SK-N-SH (cell line): ENCODE data around the gene STIM2. TPM values are rescaled to one million over a fixed set of nuclear protein-coding genes. Genes with fewer than 3 reads are reported as not detected.

Source experiments
- CTCF ChIA-PET: fragments of 300-600, 350-600 bp; formaldehyde crosslinking; extraction: SDS; loops from one replicate; lab custom pipeline; 2021; lab: Yijun Ruan, JAX
- POLR2A ChIA-PET: fragments of 350-600 bp; sonication (Branson Sonifier 250); formaldehyde crosslinking; extraction: SDS; loops from one replicate; lab custom pipeline; 2020; ENCODE audit warnings: antibody characterized with exemption, inconsistent platforms; lab: Yijun Ruan, JAX
- DNase-seq: peaks from one replicate; pipeline ENCODE4 v3.0.0; 2012
- H2AFZ ChIP-seq: fragments of 200-600 bp; sonication (generic); 2 replicates; pipeline ENCODE4 v1.8.1; 2016; ENCODE audit warnings: antibody characterized with exemption, mild to moderate bottlenecking, low read depth
- H3F3A ChIP-seq: fragments of 200-600 bp; sonication (generic); replicated peaks from 2 replicates; pipeline ENCODE3; 2016; ENCODE audit warnings: antibody characterized with exemption, mild to moderate bottlenecking; ENCODE audit not compliant: insufficient read depth
- H3K27ac ChIP-seq, 2 experiments: fragments of 200-500 bp in 1 of 2; fragments of 200-600 bp in 1 of 2; sonication (Bioruptor generic) in 1 of 2; sonication (generic), shearing (Covaris generic) in 1 of 2; 2 replicates each; pipeline versions ENCODE4 v1.5.1 to v1.6.1; 2014 to 2016; ENCODE audit warnings: low read depth in 2 of 2, inconsistent platforms in 1 of 2, low read length in 1 of 2, mild to moderate bottlenecking in 1 of 2, mixed read lengths in 1 of 2
- H3K27me3 ChIP-seq: fragments of 200-600 bp; sonication (generic), shearing (Covaris generic); 2 replicates; pipeline ENCODE4 v1.6.1; 2016; ENCODE audit warnings: mixed run types; ENCODE audit not compliant: insufficient read depth
- H3K36me3 ChIP-seq, 2 experiments: fragments of 200-500 bp in 1 of 2; fragments of 200-600 bp in 1 of 2; sonication (Bioruptor generic) in 1 of 2; sonication (generic) in 1 of 2; replicated peaks in 1 of 2; 2 replicates each; pipeline versions ENCODE3 to v1.5.1; 2014 to 2016; ENCODE audit warnings: low read length in 1 of 2, mild to moderate bottlenecking in 1 of 2; ENCODE audit not compliant: insufficient read depth in 2 of 2, control insufficient read depth in 1 of 2
- H3K4me1 ChIP-seq, 2 experiments: fragments of 200-500 bp in 1 of 2; fragments of 200-600 bp in 1 of 2; sonication (Bioruptor generic) in 1 of 2; sonication (generic), shearing (Covaris generic) in 1 of 2; 2 replicates each; pipeline versions ENCODE4 v1.5.1 to v1.6.1; 2014 to 2016; ENCODE audit warnings: low read depth in 1 of 2, low read length in 1 of 2, mixed run types in 1 of 2; ENCODE audit not compliant: insufficient read depth in 2 of 2, control insufficient read depth in 1 of 2
- H3K4me2 ChIP-seq: fragments of 200-600 bp; sonication (generic), shearing (Covaris generic); 2 replicates; pipeline ENCODE4 v1.6.1; 2017; ENCODE audit warnings: mixed run types
- H3K4me3 ChIP-seq, 2 experiments: fragments of 200-500 bp in 1 of 2; fragments of 200-600 bp in 1 of 2; sonication (Bioruptor generic) in 1 of 2; sonication (generic), shearing (Covaris generic) in 1 of 2; 2 replicates each; pipeline versions ENCODE4 v1.5.1 to v1.8.1; 2014 to 2016; ENCODE audit warnings: low read depth in 2 of 2, inconsistent platforms in 1 of 2, low read length in 1 of 2, mild to moderate bottlenecking in 1 of 2, mixed read lengths in 1 of 2, moderate library complexity in 1 of 2
- H3K79me2 ChIP-seq: fragments of 200-600 bp; sonication (generic); 2 replicates; pipeline ENCODE4 v1.8.1; 2017; ENCODE audit warnings: mild to moderate bottlenecking; ENCODE audit not compliant: insufficient read depth
- H3K9ac ChIP-seq: fragments of 200-600 bp; sonication (generic); 2 replicates; pipeline ENCODE4 v1.6.1; 2017; ENCODE audit warnings: mixed run types
- H3K9me2 ChIP-seq: fragments of 200-600 bp; sonication (generic); 2 replicates; pipeline ENCODE4 v1.6.1; 2017; ENCODE audit warnings: mixed run types
- H3K9me3 ChIP-seq: fragments of 200-600 bp; sonication (generic); 2 replicates; pipeline ENCODE4 v1.6.1; 2017; ENCODE audit warnings: mixed run types, mild to moderate bottlenecking, moderate library complexity
- H4K20me1 ChIP-seq: fragments of 200-600 bp; sonication (generic); 2 replicates; pipeline ENCODE4 v1.6.1; 2017; ENCODE audit warnings: mild to moderate bottlenecking, mixed run types; ENCODE audit not compliant: insufficient read depth
- CHD2 ChIP-seq: fragments of 150-350 bp; IDR thresholded peaks from 2 replicates; pipeline ENCODE4 v1.6.1; 2018; ENCODE audit warnings: low read length; ENCODE audit not compliant: partially characterized antibody
- ELF1 ChIP-seq: IDR thresholded peaks from 2 replicates; pipeline ENCODE4 v1.4.0; 2012
- EZH2phosphoT487 ChIP-seq: fragments of 200-600 bp; sonication (generic); IDR thresholded peaks from 2 replicates; pipeline ENCODE4 v1.6.1; 2017; ENCODE audit warnings: low read depth, mixed run types, mild to moderate bottlenecking, antibody characterized with exemption, moderate library complexity, borderline replicate concordance
- FOSL2 ChIP-seq: IDR thresholded peaks from 2 replicates; pipeline ENCODE4 v1.4.0; 2012; ENCODE audit warnings: low read depth, mild to moderate bottlenecking, moderate library complexity, borderline replicate concordance
- FOXJ3 ChIP-seq: sonication (generic); formaldehyde crosslinking; IDR thresholded peaks from 2 replicates; pipeline ENCODE4 v1.5.1; 2020; ENCODE audit warnings: mild to moderate bottlenecking, missing genetic modification reagents
- GABPA ChIP-seq: IDR thresholded peaks from 2 replicates; pipeline ENCODE4 v1.4.0; 2012; ENCODE audit warnings: low read depth, mild to moderate bottlenecking
- GATA2 ChIP-seq: sonication (generic); formaldehyde crosslinking; IDR thresholded peaks from 2 replicates; pipeline ENCODE4 v1.5.0; 2020; ENCODE audit warnings: mild to moderate bottlenecking, missing genetic modification reagents
- MAX ChIP-seq: IDR thresholded peaks from 2 replicates; pipeline ENCODE4 v1.4.0; 2012; ENCODE audit warnings: low read depth
- MEF2A ChIP-seq: IDR thresholded peaks from 2 replicates; pipeline ENCODE4 v1.4.0; 2012; ENCODE audit warnings: low read depth, borderline replicate concordance
- MXI1 ChIP-seq: IDR thresholded peaks from 2 replicates; pipeline ENCODE4 v1.6.1; 2012; ENCODE audit warnings: mild to moderate bottlenecking, low read depth, low read length, improper control_type of control experiment
- NFIC ChIP-seq: IDR thresholded peaks from 2 replicates; pipeline ENCODE4 v1.4.0; 2012; ENCODE audit warnings: borderline replicate concordance
- NRF1 ChIP-seq: IDR thresholded peaks from 2 replicates; pipeline ENCODE4 v1.6.1; 2012; ENCODE audit warnings: low read depth, mild to moderate bottlenecking, low read length
- PBX3 ChIP-seq: IDR thresholded peaks from 2 replicates; pipeline ENCODE4; 2012
- POLR2AphosphoS5 ChIP-seq: IDR thresholded peaks from 2 replicates; pipeline ENCODE4 v1.6.1; 2012; ENCODE audit warnings: low read depth, low read length
- RAD21 ChIP-seq: IDR thresholded peaks from 2 replicates; pipeline ENCODE4 v1.6.1; 2012; ENCODE audit warnings: mild to moderate bottlenecking, low read length
- RXRA ChIP-seq: IDR thresholded peaks from 2 replicates; pipeline ENCODE4 v1.4.0; 2012; ENCODE audit warnings: low read depth, mild to moderate bottlenecking, borderline replicate concordance
- SIN3A ChIP-seq: IDR thresholded peaks from 2 replicates; pipeline ENCODE4 v1.6.1; 2012; ENCODE audit warnings: low read depth, mild to moderate bottlenecking, low read length, moderate library complexity, borderline replicate concordance
- TAF1 ChIP-seq: IDR thresholded peaks from 2 replicates; pipeline ENCODE4 v1.6.1; 2012; ENCODE audit warnings: low read depth, mild to moderate bottlenecking, low read length, moderate library complexity, borderline replicate concordance
- TCF12 ChIP-seq: IDR thresholded peaks from 2 replicates; pipeline ENCODE4 v1.4.0; 2012
- TEAD4 ChIP-seq: IDR thresholded peaks from 2 replicates; pipeline ENCODE4 v1.4.0; 2012; ENCODE audit warnings: mild to moderate bottlenecking, borderline replicate concordance; ENCODE audit not compliant: insufficient read depth
- YY1 ChIP-seq: IDR thresholded peaks from 2 replicates; pipeline ENCODE4 v1.4.0; 2012; ENCODE audit warnings: low read depth, mild to moderate bottlenecking
- WGBS: methylation state at CpG from one replicate; pipeline ENCODE4 v1.1.6; 2017; ENCODE audit warnings: low lambda C conversion rate; 5-methylcytosine and 5-hydroxymethylcytosine counted together
- polyA plus RNA-seq, 3 experiments: library from polyadenylated mRNA; depleted of rRNA; stranded (reverse); fragments of >200 nt; gene quantifications; 2 replicates each; pipeline ENCODE4 v1.2.3, GENCODE V29; 2012
- TF ChIP-seq, protein P1 (sequence below): fragments of 150-350 bp; IDR thresholded peaks from 2 replicates; pipeline ENCODE4 v1.6.1; 2017; ENCODE audit warnings: antibody characterized with exemption, low read length, low read depth, borderline replicate concordance

STIM2 gene
- polyA plus RNA-seq, 1 of the 3 experiments (the other 2 are of a cell fraction) = 14.7 TPM

GRCh38 chr4:26857278-26858034 is 3.2 kb upstream of the STIM2 start:
- Histone ChIP-seq H4K20me1 (no peaks in the 10 kb centered on the region), H3K9ac (peak overlapping the region; percentile 67), H3K4me2 (peak overlapping the region; percentile 100), H3K36me3 (no peaks in the 10 kb centered on the region), H3K4me1 (peaks cover 13 to 17% of the 10 kb centered on the region in 2 experiments; a peak in 3 of 4 replicates), H3K27ac (peak overlapping the region; percentile 34 to 78; a peak in 3 of 4 replicates), H3F3A (peaks cover 20% of the 10 kb centered on the region), H3K27me3 (no peaks in the 10 kb centered on the region), H2AFZ (peak overlapping the region; percentile 89), H3K79me2 (peaks cover 4% of the 10 kb centered on the region; the same call in 1 of the 2 replicates), H3K4me3 (peak overlapping the region; percentile 70 to 87), H3K9me3 (no peaks in the 10 kb centered on the region), H3K9me2 (no peaks in the 10 kb centered on the region)
- TF ChIP-seq CHD2 (peak; percentile 57), POLR2AphosphoS5 (peak; percentile 87), YY1 (no peak), MXI1 (peak; percentile 80), TAF1 (peak; percentile 61; the same call in 1 of the 2 replicates), EZH2phosphoT487 (no peak), NRF1 (peak; percentile 94), ELF1 (peak; percentile 62; the same call in 1 of the 2 replicates), GABPA (peak; percentile 74), MAX (peak; percentile 53)
- DNase-seq = peak; percentile 92
- CTCF ChIA-PET = interaction anchor here (1.0 to 1.1 kb wide), 2 partner anchors 137 to 153 kb away, joined by 3 read pairs; no protein-coding TSS in a partner anchor
- POLR2A ChIA-PET = interaction anchor here (0.6 to 1.1 kb wide), 3 partner anchors 10 to 270 kb away, joined by 3 to 4 read pairs (median 3); no protein-coding TSS in a partner anchor
- 2% methylated on average over 34 of the region's 65 CpGs for WGBS

DNA sequence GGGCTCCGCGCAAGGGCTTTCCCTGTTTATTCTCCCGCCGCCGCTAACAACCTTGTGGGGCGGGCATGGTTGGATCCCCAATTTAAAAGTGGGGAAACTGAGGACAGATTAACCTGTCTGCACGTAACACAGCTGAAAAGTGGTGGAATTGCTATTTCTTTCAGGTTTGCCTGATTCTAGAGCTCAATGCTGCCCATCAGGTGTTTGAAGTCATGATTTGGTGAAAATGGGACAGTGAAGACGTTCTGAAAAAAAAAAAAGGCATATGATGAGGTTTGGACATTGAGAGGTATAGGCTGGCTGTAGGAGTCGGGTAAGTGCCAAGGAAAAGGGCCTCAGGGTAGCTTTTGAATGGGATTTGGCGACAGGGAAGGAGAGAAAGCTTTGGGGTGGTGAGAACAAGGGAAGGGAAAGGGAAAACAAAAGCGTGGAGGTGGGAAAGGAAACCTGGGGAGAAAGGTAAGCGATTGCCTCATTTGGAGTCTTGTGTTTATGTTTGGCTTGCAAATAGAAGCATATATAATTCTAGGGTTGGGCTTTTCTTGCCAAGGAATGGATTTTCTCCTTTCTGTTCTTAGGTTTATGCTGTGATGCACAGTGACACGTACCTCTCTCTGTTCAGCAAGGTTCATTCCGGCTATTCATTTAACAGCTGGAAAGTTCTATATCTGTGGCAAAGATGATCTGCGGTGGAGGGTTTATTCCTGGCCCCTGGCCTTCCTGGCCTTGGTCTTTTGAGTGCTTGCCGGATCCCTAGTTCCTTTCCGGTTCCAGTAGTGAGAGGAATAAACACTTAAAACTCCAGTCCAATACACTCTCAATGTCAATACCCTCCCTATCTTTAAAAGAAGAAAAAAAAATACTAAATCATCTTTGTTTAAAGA is 2.4 kb upstream of the STIM2 start:
- H3K9me3 ChIP-seq = no peaks in the 10 kb centered on the region
- H3K9ac ChIP-seq = peak overlapping the region; percentile 67
- peak overlapping the region; percentile 70 to 87 for H3K4me3 ChIP-seq
- peaks cover 11% of the 10 kb centered on the region; the same call in 1 of the 2 replicates for H3K79me2 ChIP-seq
- H3F3A ChIP-seq = peaks cover 20% of the 10 kb centered on the region
- WGBS = 15% methylated on average over 17 of the region's 17 CpGs
- CTCF ChIA-PET = interaction anchor here (1.0 to 1.1 kb wide), 4 partner anchors 11 to 152 kb away, joined by 3 to 4 read pairs (median 3); no protein-coding TSS in a partner anchor
- no peaks in the 10 kb centered on the region for H3K27me3 ChIP-seq
- DNase-seq = peak; percentile 10
- no peaks in the 10 kb centered on the region for H3K36me3 ChIP-seq
- peaks cover 5% of the 10 kb centered on the region; the same call in 1 of the 2 replicates for H4K20me1 ChIP-seq
- POLR2A ChIA-PET = interaction anchor here (0.6 to 1.1 kb wide), 2 partner anchors 10 to 29 kb away, joined by 3 to 4 read pairs; no protein-coding TSS in a partner anchor
- no peaks in the 10 kb centered on the region for H3K9me2 ChIP-seq
- H3K4me2 ChIP-seq = peak overlapping the region; percentile 100
- peaks cover 13 to 20% of the 10 kb centered on the region in 2 experiments; a peak in 3 of 4 replicates for H3K4me1 ChIP-seq
- H2AFZ ChIP-seq = peak overlapping the region; percentile 89
- H3K27ac ChIP-seq = peak overlapping the region in 1 of 2 experiments; percentile 78; a peak in 2 of 4 replicates
- TF ChIP-seq FOSL2 (no peak), PBX3 (no peak), SIN3A (no peak), FOXJ3 (CRISPR knock-in tag) (no peak), POLR2AphosphoS5 (no peak), MEF2A (no peak), TCF12 (no peak), NFIC (no peak), ELF1 (no peak), GATA2 (no peak), TEAD4 (no peak), NRF1 (no peak), MAX (no peak), RXRA (no peak), RAD21 (no peak), CHD2 (no peak)
- TF ChIP-seq, protein P1, sequence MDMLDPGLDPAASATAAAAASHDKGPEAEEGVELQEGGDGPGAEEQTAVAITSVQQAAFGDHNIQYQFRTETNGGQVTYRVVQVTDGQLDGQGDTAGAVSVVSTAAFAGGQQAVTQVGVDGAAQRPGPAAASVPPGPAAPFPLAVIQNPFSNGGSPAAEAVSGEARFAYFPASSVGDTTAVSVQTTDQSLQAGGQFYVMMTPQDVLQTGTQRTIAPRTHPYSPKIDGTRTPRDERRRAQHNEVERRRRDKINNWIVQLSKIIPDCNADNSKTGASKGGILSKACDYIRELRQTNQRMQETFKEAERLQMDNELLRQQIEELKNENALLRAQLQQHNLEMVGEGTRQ = no peak
